ENCODE results near the gene PRPF8.
A peak's percentile ranks its signal among the peaks of the same experiment; 100 is the strongest.
"Not testable (repeated sequence)": the region's sequence is repeated elsewhere in the genome, so short reads cannot be mapped to it uniquely, and the experiment has no call there.

The PRPF8 gene

DNA sequence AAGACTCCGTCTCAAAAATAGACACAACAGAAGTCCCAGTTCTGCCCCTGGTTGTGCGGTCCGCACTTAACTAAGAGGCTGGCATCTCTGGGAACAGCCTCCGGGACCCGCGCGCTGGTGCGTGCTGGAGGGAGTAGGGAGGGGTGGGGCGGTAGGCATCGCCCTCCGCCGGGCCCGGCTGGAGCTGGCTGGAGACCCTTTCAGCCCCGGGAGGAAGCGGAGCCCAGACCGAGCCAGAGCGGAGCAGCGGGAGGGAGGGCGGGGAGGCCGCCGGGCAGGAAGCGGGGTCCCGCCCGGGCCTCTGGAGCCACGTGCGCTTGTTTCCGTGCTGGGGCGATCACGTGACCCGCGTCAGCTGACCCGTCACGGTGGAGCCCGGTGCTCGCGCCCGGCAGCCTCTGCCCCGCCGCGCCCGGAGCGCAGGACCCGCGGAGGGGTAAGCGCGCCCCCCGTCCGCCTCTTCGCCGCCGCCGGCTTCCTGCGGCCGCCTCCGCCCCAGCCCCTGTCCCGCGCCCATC is 39.7 kb upstream of the PRPF8 start, which contains the start of gene WDR81:
Gene WDR81 (plus strand): TSS at position 354 of the 518 bp plus-strand sequence. CDS start 256 bp downstream, outside the sequence.
- peak; percentile 84 for DNase-seq
- Mint-ChIP-seq H3K4me1 (peaks cover 22 to 46% of the 10 kb centered on the region in 2 donors), H3K27ac (peak within 1 kb of the TSS; percentile 88), H3K9me3 (no peaks in the 10 kb centered on the region), H3K36me3 (peaks cover 12 to 16% of the 10 kb centered on the region in 2 donors), H3K27me3 (no peaks in the 10 kb centered on the region), H3K4me3 (peak within 1 kb of the TSS; percentile 81 to 85)
- peak; percentile 79 to 85 for ATAC-seq (replicated peaks)

DNA sequence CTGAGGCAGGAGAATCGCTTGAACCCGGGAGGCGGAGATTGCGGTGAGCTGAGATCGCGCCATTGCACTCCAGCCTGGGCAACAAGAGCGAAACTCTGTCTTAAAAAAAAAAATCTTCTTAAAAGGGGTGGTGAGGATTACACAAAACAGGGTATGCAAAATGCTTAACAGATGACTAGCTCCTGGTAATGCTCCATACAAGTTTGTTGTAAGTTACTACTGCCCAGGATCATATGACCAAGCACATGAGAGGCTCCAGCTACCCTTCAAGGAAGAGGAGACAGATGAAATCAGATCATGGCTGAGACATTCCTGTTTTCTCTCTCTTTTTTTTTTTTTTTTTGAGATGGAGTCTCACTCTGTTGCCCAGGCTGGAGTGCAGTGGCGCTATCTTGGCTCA is 37.4 kb upstream of the PRPF8 start:
- not testable (repeated sequence) for ATAC-seq (replicated peaks)
- peaks cover 21 to 40% of the 10 kb centered on the region in 2 donors for H3K4me1 Mint-ChIP-seq

DNA sequence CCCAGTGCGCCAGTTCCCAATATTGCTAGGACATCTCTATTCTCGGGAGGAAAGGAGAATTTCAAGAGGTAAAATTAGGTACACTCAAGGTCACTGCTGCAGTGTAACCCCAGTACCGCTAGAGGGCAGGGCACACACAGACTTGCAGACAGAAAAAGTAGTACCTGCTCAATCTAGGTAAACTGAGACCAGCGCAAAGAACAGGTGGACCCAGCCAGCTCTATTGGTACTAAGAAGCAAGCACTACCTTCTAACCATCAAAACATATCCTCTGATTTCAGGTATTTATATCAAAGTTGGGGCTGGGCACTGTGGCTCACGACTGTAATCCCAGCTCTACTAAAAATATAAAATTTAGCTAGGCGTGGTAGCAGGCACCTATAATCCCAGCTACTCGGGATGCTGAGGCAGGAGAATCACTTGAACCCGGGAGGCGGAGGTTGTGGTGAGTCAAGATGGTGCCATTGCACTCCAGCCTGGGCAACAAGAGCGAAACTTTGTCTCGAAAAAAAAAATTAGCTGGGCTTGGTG is 36.3 kb upstream of the PRPF8 start:
- peaks cover 6% of the 10 kb centered on the region in 2 donors for H3K36me3 Mint-ChIP-seq
- no peaks in the 10 kb centered on the region for H3K9me3 Mint-ChIP-seq
- ATAC-seq (replicated peaks) (no peak), DNase-seq (peak; percentile 41)
- peaks cover 21 to 46% of the 10 kb centered on the region in 2 donors for H3K4me1 Mint-ChIP-seq
- no peaks in the 10 kb centered on the region for H3K27me3 Mint-ChIP-seq
- no peak overlapping the region for H3K4me3 Mint-ChIP-seq
- H3K27ac Mint-ChIP-seq, result no peak overlapping the region

More for the DNA sequence above, 37.4 kb upstream of the PRPF8 start:
- peak overlapping the region; percentile 93 for H3K27ac Mint-ChIP-seq
- not testable (repeated sequence) for H3K27me3 Mint-ChIP-seq, H3K9me3 Mint-ChIP-seq, DNase-seq, H3K36me3 Mint-ChIP-seq, H3K4me3 Mint-ChIP-seq

DNA sequence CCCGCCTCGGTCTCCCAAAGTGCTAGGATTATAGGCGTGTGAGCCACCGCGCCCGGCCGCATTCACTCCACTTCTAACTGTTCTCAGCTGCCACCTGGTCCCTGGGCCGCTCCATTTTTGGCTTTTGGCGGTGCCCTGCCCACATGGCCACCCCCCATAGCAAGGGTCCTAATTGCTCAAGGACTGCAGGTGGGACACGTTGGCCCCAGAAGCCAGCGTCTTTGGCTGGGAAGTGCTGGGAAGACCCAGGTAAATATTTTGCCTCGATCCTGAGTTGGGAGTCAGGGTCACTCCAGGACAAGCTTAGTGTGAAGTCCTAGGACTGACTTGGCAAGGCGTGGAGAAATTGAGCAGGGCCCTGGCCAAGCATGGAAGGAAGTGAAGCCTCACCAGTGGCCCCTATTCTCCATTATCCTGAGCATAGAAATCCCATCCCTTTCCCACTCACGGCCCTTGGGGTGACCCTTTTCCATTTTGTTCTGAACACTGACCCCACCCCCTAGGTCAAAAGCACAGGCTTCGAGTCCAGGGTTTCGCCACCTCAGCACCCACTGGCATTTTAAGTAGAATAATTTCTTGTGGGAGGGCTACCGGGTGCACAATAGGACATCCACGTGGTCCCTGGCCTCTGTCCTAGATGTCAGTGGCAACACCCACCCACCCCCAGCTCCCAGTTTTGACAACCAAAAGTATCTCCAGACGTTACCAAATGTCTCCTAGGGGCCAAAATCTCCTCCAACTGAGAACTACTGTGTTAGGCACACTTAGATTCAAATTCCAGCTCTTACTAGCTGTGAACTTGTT is 33.9 kb upstream of the PRPF8 start:
- no peak for ATAC-seq (replicated peaks)
- Mint-ChIP-seq H3K27ac (peak overlapping the region; percentile 98), H3K27me3 (peaks cover 13 to 16% of the 10 kb centered on the region in 2 donors), H3K4me3 (peak overlapping the region; percentile 97 to 99), H3K36me3 (peaks cover 11 to 15% of the 10 kb centered on the region in 2 donors), H3K4me1 (peaks cover 25 to 56% of the 10 kb centered on the region in 2 donors), H3K9me3 (no peaks in the 10 kb centered on the region)
- no peak for DNase-seq

DNA sequence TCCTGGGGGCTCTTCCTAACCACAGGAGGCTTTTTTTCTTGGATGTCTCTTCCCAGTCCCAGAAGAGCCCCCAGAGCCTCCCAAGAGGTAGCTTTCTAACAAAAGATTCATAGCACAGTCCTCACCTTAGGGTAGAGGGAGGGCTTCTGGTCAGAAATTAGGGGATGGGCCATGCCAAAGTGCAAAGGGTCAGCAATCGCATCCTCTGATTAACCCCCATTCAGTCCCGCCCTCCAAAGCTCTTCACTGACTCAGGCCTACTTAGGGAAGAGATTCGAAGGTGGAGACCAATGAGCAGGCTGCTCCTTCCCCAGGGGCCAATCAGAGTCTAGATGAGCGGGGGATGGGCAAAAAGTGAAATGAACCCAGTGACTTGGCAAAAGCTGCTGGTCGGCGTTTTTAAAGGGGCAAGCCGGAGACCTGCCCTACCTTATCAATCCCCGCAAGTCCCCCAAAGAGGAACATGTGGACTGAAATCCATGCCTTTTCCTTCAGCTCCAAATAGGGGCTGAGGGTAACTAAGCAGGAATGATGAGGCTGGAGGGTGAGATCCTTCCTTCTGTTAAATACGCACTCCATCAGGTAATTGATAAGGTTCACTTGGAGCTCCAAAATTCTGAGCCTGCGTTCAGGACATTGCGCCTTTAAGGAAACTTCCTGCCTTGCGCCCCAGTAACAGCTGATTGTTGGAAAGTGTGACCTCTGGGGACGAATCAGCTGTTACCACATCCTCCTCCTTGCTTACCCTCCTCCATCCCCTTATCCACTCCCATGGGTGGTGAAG is 32.4 kb upstream of the PRPF8 start:
- Mint-ChIP-seq H3K27ac (peak overlapping the region; percentile 98), H3K4me1 (peaks cover 20 to 49% of the 10 kb centered on the region in 2 donors), H3K4me3 (peak overlapping the region; percentile 97 to 99), H3K9me3 (no peaks in the 10 kb centered on the region), H3K36me3 (peaks cover 24 to 29% of the 10 kb centered on the region in 2 donors), H3K27me3 (peaks cover 26 to 30% of the 10 kb centered on the region in 2 donors)
- ATAC-seq (replicated peaks), result peak; percentile 75
- peak; percentile 93 for DNase-seq

DNA sequence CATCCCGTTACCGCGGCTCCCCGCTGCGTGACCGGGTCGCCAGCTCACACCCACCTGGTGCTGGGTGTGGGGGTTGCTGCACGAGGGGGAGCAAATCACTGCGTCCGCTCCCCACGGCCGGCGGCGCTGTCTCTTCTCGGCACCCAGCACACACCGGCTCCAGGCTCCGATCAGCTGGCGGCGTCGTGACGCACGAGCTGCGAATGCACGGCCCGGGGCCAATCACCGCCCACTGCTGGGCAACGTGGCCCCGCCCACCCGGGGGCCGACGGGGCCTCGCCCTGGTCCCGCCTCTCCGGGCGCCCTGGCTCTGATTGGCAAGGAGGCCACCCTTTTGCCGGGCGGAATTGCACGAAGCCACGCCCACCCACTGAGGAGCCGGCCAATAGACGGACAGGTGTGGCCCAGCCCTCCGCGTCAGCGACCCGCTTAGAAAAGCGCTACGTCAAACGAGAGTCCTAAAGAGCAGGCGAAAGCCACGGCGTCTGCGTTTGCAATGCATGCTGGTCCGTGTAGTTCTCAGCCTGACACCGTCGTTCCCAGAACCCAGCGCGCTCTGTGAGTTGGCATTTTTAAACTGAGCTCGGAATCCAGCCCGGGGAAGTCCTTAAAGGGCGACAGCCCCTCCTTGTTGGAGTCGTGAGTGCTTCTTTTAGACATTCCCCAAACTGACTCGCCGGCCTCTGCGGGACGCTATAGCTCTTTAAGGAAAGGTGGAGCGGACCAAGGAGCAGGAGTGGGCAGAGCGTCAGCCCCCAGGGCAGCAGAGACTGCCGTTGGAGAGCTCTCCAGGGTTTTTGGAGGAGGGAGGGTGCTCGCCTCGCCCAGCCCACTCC is 31.6 kb upstream of the PRPF8 start:
- no peaks in the 10 kb centered on the region for H3K9me3 Mint-ChIP-seq
- H3K27ac Mint-ChIP-seq, result peak overlapping the region; percentile 98
- H3K27me3 Mint-ChIP-seq, result peaks cover 34 to 38% of the 10 kb centered on the region in 2 donors
- DNase-seq (peak; percentile 100), ATAC-seq (replicated peaks) (peak; percentile 88)
- H3K36me3 Mint-ChIP-seq, result peaks cover 31 to 37% of the 10 kb centered on the region in 2 donors
- H3K4me1 Mint-ChIP-seq, result peaks cover 20 to 49% of the 10 kb centered on the region in 2 donors
- H3K4me3 Mint-ChIP-seq, result peak overlapping the region; percentile 97 to 99

DNA sequence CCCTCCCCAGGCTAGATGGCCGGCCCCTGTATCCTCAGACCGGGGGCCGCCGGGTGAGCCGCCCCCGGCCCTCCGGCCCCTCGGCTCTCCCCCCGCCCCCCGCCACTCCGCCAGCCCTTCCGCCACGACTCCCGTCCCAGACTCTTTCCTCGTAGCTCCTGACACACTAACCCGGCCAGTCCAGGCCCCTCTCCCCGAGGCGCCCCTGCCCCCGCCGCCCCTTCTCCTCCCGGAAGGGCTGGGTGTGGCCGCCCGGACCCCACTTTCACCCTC is 31.1 kb upstream of the PRPF8 start:
- H3K27me3 Mint-ChIP-seq, result peaks cover 40 to 44% of the 10 kb centered on the region in 2 donors
- H3K27ac Mint-ChIP-seq, result peak overlapping the region; percentile 98
- peak overlapping the region; percentile 97 to 99 for H3K4me3 Mint-ChIP-seq
- H3K9me3 Mint-ChIP-seq, result no peaks in the 10 kb centered on the region
- ATAC-seq (replicated peaks) (no peak), DNase-seq (no peak)
- H3K4me1 Mint-ChIP-seq, result peaks cover 19 to 51% of the 10 kb centered on the region in 2 donors
- peaks cover 33 to 43% of the 10 kb centered on the region in 2 donors for H3K36me3 Mint-ChIP-seq

DNA sequence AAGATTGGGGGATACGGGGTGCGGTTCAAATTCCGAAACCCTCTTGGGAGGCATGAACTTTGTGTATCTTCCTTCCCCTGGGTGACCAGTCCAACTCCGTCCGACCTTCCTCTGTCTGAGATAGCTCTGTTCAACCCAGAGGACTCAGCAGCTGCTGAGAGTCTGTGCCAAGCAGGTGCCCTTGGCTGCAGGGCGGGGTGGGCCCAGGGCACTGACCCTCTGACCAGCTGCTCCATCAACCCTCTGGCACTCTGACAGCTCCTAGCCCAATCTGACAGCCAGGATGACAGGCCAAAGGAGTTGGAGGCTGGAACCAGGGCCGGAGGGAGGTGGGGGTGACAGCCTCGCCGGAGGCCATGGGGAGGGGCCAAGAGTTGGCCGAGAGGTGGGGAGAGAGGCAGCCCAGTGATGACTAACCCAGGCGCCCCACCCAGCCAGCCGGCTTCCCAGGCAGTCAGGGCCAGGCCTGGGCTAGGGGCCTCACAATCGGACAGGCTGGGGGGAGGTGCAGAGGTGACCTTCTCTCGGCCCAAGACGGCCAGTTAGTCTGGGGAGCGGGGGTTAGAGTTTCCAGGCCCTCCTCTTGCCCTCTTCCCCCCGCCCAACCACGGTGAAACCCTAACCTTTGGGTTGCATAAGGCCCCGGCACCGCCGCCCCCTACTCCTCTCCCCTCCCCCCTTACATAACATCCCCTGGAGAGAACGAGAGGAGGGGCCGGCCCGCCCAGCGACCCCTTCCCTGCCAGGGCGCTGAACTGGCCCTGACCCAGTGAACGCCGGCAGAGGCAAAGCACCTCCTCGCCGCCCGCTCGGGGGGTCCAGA is 30.5 kb upstream of the PRPF8 start:
- peak overlapping the region; percentile 87 to 99 for H3K4me3 Mint-ChIP-seq
- H3K4me1 Mint-ChIP-seq, result peaks cover 18 to 53% of the 10 kb centered on the region in 2 donors
- peak overlapping the region; percentile 90 for H3K27ac Mint-ChIP-seq
- no peak for DNase-seq
- H3K9me3 Mint-ChIP-seq, result no peaks in the 10 kb centered on the region
- peaks cover 44 to 50% of the 10 kb centered on the region in 2 donors for H3K27me3 Mint-ChIP-seq
- ATAC-seq (replicated peaks), result no peak
- peaks cover 33 to 43% of the 10 kb centered on the region in 2 donors for H3K36me3 Mint-ChIP-seq

DNA sequence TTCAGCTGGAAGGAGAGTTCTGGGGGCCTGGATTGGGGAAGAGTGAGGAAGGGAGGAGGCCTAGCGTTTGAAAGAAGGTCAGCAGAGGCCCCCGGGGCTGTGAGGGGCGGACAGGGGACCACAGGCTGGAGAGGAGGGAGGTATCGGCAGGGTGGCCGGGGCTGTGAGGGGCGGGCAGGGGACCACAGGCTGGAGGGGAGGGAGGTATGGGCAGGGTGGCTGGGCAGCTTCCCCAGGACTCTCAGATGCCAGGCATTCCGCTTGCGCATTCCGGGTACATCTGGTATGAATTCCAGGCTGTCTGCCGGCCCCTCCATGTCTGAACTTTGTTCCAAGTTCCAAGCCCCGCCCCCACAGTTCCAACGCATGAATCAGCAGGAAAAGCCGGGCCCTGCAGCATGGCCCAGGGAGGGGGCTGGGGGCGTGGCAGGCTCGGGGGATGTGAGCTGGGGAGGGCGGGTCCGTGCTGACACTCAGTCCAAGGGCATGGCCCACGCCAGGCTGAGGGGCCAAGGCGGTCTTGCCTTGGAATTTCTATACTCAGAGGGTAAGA is 29.8 kb upstream of the PRPF8 start:
- H3K9me3 Mint-ChIP-seq, result no peaks in the 10 kb centered on the region
- peaks cover 33 to 43% of the 10 kb centered on the region in 2 donors for H3K36me3 Mint-ChIP-seq
- no peak for DNase-seq
- H3K4me1 Mint-ChIP-seq, result peaks cover 18 to 53% of the 10 kb centered on the region in 2 donors
- peaks cover 45 to 55% of the 10 kb centered on the region in 2 donors for H3K27me3 Mint-ChIP-seq
- ATAC-seq (replicated peaks), result no peak
- peak overlapping the region; percentile 90 for H3K27ac Mint-ChIP-seq
- H3K4me3 Mint-ChIP-seq, result peak overlapping the region; percentile 87 to 99

DNA sequence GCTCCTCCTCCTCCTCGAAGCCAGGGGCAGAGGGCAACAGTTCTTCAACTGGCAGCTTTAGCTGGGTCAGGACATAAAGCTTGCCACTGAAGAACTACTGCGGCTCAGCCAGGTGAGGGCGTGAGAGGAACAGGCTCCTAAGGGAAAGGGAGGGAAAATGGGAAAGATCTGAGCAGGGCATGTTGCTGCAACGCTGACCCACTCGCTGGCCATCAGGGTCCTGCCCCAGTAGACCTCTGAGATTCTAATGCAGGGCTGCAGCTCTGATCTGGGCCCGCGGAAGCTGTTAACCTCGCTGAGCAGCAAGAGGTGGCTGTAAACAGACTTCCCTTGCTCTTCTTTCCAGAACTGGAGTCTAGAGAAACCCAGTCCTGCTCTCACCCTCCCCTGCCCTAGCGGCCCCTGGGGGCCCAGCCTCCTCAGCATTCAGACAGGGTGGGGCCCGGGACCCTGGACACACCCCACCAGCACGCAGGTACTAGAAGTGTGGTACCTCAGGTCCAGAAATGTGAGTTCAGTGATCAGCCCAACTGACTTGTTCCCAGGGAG is 29.3 kb upstream of the PRPF8 start:
- DNase-seq, result no peak
- Mint-ChIP-seq H3K4me1 (peaks cover 18 to 53% of the 10 kb centered on the region in 2 donors), H3K9me3 (no peaks in the 10 kb centered on the region), H3K36me3 (peaks cover 33 to 43% of the 10 kb centered on the region in 2 donors), H3K27me3 (peaks cover 50 to 60% of the 10 kb centered on the region in 2 donors), H3K4me3 (peak overlapping the region; percentile 87 to 99), H3K27ac (peak overlapping the region; percentile 65)
- ATAC-seq (replicated peaks), result no peak

DNA sequence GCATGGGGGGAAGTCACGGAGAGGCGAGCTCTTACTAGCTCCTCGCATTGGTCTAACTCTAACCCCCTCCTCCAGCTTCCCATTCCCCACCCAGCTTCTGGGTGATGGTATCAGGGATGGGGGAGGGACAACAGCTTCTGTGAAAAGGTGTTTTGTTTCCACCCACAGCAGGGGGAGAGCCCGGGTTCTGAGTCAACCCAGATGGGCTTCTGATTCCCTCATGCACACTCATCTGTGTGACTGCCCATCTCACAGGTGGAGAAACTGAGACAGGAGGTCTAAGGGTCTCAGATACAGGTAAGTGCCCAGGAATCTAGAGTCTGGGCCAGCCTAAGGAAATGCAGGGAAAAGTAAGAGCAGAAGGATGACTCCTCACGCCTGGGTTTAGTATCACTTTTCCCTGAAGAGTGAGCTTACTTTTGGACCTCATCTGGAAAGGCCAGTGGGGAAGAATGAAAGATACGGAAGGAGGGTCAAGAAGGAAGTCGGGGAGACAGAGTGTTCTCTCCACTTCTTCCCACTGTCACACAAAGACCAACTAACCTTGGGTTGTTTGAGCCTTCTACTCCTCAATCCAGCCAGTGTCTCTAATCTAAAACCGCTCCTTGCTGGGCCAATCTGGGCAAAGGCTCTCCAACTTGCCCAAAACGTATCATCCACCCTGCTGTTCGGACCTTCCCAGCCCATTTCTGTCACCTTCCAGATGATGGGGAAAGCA is 28.7 kb upstream of the PRPF8 start:
- no peak overlapping the region for H3K4me3 Mint-ChIP-seq
- peaks cover 33 to 46% of the 10 kb centered on the region in 2 donors for H3K36me3 Mint-ChIP-seq
- no peaks in the 10 kb centered on the region for H3K9me3 Mint-ChIP-seq
- H3K4me1 Mint-ChIP-seq, result peaks cover 21 to 51% of the 10 kb centered on the region in 2 donors
- no peak for DNase-seq
- no peak for ATAC-seq (replicated peaks)
- H3K27ac Mint-ChIP-seq, result no peak overlapping the region
- peaks cover 56 to 65% of the 10 kb centered on the region in 2 donors for H3K27me3 Mint-ChIP-seq

DNA sequence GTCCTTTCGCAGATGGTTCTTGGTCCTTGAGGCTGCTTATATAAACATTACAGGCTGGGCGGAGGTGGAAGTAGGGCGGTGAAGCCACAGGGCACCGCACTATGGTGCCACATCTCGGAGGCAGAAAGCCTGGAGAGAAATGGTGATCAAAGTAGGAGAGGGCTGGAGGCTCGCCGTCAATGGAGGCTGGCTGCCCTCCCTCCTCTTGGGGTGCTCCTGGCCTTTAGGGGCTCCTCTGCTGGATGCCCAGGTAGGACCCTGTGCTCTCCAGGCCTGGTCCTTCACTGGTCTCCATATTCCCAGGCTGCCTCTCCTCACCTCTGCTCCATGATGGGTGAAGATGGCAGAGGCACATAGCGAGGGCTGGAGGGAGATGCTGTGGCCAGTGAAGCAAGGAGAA is 27.6 kb upstream of the PRPF8 start:
- Mint-ChIP-seq H3K9me3 (no peaks in the 10 kb centered on the region), H3K27me3 (peaks cover 66 to 73% of the 10 kb centered on the region in 2 donors), H3K4me3 (no peak overlapping the region)

More for the DNA sequence above, 27.6 kb upstream of the PRPF8 start:
- DNase-seq (no peak), ATAC-seq (replicated peaks) (no peak)
- Mint-ChIP-seq H3K27ac (peak overlapping the region; percentile 60), H3K36me3 (peaks cover 33 to 49% of the 10 kb centered on the region in 2 donors), H3K4me1 (peaks cover 16 to 42% of the 10 kb centered on the region in 2 donors)
